Activated T-cell treated with anti-CD3 and anti-CD28 coated beads for 4 hours (primary cell): ENCODE measurements around the gene LONRF2.

Source experiments
- DNase-seq: peaks from one replicate; pipeline ENCODE4 v3.0.0-alpha.2; 2020

The LONRF2 gene

GRCh38 chr2:100230754-100231153 is 91.5 kb downstream of the LONRF2 start:
- DNase-seq, result no peak

- no peak for DNase-seq
Observed at GRCh38 chr2:100228967-100229366, 93.3 kb downstream of the LONRF2 start.

GRCh38 chr2:100228415-100228814 is 93.9 kb downstream of the LONRF2 start:
- DNase-seq, result no peak

GRCh38 chr2:100224988-100225710 is 97.2 kb downstream of the LONRF2 start:
- no peak for DNase-seq

- no peak for DNase-seq
Observed at GRCh38 chr2:100223502-100223901, 98.8 kb downstream of the LONRF2 start.
